ENCODE results near the gene SEC14L6. TPM values are rescaled to one million over a fixed set of nuclear protein-coding genes. Genes with fewer than 3 reads are reported as not detected.

Gene SEC14L6
- total RNA-seq, 1 donor from 2014 or later: not detected

DNA sequence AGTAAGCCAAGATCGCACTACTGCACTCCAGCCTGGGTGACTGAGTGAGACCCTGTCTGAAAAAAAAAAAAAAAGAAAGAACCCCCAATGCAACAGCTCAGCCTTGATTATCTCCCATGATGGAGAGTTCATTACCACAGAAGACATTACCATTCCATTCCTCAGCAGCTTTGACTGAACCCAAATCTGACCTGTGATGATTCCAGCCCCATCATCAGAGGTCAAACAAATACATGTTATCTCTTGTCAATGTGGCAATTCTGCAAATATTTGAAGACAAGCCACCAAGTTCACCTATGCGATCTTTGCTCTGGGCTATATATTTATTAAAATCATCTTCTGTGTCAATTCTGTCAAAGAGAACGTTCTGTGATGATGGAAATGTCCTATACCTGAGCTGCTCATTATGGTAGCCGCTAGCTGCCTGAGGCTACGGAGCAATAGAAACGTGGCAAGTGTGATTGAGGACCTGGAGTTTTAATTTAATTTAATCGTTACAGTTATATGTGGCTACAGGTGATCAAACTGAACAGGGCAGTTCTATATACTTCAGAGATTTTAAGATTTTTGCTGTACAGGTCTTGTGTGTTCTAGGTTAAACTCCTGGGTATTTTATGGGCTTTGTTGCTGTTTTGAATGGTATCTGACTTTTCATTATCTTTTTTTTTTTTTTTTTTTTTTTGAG is 48.9 kb downstream of the SEC14L6 start:
- intact Hi-C loops (cut with micrococcal nuclease): no loop called here

DNA sequence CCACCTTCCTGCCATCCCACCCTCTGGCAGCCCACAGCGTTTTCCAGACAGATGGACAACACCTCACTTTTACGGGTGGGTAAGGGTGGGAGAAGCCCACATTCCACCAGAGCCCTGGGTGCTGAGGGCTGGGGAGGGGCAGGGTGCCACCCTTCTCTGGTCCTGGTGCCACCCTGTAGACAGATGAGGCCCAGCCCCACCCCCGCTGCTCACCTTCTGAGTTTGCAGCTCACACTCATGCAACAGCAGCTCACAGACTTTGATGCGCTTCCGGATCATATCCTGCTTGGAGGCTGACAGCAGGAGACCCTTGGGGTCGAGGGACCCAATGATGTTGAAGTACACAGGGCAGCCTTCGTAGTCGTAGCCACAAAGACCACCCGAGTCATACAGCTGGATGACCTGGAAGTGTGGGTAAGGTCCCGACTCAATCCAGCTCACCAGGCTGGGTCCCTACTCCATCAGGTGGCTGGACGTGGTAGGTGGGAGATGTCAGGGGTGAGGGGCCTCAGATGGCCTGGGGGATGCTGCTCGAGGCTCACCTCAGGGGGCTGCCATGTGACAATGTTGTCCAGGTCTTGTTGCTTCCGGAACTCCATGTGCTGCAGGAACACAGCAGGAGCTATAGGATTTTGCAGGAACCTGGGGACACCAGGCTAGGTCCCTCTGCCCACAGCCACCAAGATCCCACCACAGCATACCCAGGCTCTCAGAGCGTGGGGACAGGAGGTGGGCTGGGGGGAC is 51.3 kb downstream of the SEC14L6 start:
- intact Hi-C loops (cut with micrococcal nuclease): no loop called here

DNA sequence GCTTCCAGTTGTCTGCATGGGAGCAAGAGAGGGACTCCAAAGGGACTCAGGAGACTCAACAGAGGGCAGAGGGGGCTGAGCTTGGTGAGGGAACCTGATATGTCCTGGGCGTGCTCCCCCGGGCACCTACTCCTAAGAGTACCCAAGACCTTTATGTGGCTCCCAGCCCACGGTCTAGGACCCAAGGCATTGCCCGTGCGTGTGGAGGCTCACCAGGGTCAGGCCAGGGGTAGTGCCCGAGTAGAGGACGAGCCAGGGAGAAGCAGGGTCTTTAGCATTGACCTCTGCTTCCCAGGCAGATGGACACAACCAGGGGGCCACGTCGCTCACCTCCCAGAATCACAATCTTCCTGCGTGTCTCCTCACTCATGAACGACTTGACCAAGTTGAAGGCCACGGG is 54.4 kb downstream of the SEC14L6 start:
- intact Hi-C loops (cut with micrococcal nuclease): no loop called here

DNA sequence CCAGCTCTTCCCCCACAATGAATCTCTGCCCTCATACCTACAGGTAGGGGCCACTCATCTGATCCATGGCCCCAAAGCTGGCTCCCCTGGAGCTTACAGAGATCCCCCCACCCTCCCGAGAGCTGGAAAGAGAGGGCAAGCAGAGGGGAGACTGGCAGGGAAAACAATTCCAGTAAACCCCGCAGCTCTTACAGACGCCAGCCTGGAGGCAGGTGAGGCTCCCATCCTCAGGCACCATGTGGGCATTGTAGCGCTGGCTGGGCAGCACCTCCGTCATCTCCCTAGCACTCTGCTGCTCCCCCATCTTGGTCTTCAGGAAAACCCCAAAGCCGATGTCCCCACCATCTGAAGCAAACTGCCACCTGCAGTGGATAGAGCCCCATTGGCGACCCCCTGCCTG is 55.2 kb downstream of the SEC14L6 start:
- intact Hi-C loops (cut with micrococcal nuclease): no loop called here

DNA sequence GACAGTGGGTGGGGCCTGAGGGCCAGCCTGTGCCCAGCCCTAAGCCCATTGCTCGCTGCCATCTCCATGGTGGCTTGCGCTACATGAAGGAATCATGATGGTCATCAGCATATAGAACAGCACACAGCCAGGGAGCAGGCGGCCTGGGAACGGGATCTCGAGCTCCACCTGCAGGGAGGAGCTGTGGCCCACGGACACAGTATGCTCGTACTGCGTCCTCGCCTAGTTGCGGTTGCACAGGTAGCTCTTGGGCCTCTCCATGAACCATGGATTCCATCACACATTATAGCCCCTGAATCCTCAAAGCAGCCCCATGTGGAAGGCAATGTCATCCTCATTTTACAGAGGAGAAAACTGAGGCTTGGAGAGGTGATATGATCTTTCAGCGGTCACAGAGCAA is 56.1 kb downstream of the SEC14L6 start:
- intact Hi-C loops (cut with micrococcal nuclease): no loop called here

DNA sequence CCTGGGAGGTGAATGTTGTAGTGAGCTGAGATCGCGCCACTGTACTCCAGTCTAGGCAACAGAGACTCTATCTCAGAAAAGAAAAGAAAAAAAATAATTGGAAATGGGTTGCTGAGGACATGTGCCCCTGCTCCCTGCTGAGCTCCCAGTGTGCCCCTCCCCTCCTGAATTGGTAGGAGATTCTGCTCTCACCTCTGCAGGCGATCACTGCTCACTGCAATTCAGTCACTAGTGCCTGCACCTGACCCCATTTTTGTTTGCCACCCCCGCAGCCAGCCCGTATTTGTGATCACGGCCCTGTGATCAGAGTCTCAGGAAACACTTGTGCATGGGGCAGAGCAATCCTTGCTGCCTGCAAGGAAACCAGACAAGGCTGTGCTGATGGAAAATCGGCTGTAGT is 58.4 kb downstream of the SEC14L6 start:
- intact Hi-C loops (cut with micrococcal nuclease): no loop called here

DNA sequence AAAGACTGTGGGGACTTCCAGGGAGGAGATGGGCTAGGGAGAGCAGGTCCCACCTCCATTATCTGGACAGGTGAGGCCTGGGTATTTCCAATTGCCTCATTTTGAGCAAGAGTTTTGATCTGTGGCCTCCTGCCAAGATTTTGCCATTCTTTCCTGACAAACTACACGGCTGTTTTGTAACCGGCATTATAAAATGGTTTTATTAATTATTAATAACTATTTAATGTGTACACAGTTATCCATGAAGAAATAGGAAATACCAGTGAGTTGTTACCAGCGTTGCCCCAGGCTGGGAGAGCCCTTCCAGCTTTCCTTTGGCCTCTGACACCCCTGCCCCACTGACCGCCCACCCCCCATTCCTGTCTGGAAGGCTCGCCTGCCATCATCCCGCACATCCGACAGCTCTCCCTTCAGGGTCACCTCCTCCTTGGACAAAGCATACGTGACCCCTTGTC is 59.9 kb downstream of the SEC14L6 start:
- intact Hi-C loops (cut with micrococcal nuclease): no loop called here

DNA sequence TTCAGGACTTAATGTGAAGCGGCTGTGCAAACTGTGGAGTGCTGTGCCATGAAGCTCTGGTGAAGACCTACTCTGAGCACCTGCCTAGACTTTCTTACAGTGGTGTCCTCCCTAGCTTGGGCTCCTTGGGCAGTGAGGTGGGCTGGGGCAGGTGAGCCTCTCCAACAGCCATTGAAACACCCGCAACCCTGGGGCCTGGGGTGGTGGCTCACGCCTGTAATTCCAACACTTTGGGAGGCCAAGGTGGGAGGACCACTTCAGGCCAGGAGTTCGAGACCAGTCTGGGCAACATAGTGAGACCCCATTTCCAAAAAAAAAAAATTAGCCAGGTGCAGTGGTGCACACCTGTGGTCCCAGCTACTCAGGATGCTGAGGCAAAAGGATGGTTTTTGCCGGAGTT is 60.4 kb downstream of the SEC14L6 start:
- intact Hi-C loops (cut with micrococcal nuclease): no loop called here

DNA sequence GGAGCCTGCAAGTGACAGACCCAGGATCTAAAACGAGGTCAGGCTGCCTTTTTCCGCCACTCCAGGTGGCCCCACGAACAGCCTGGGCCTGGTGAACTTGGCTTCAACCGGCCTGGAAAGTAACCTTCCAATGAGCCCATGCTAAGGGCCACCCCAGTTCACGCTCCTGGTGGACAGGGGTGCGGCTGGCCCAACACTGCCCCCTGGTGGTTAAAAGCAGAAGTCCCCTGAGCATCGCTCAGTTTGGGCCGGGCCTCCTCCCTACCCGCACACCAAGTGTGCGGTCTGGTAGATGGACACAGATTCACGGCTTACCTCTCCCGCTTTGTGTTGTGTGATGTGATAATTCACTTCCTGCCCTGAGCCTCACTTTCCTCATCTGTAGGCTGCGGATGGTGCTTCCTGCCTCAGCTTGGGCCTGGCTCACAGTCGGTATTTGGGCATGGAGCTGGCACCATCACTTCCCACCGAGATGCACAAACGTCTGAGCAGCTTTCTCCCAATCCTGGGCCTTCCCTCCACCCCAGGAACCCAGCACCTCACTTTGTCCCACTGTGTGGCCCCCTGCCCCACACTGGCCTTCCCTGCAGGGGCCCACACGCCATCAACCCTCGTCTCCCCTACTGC is 61.1 kb downstream of the SEC14L6 start:
- intact Hi-C loops (cut with micrococcal nuclease): loop anchor here (1.0 kb wide), 4 partner anchors 40 to 197 kb away; no protein-coding TSS in a partner anchor

DNA sequence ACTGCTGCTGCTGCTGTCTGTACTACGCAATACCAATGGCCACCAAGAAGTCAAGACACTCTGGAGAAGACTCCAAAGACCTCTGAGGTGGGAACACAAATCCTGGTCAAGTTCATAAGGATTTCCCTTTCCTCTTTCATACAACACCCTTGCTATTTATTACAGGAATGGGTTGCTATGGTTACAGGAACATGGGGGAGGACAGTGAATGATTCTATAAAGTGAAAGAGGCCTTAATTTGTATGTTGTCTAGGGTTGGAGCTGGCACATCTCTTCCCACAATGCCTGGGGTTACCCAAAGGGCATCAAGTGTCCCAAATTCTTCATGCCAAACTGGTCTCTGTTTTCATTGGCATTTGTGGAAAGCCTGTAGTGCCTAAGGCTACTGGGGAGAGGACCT is 63.4 kb downstream of the SEC14L6 start:
- intact Hi-C loops (cut with micrococcal nuclease): no loop called here

DNA sequence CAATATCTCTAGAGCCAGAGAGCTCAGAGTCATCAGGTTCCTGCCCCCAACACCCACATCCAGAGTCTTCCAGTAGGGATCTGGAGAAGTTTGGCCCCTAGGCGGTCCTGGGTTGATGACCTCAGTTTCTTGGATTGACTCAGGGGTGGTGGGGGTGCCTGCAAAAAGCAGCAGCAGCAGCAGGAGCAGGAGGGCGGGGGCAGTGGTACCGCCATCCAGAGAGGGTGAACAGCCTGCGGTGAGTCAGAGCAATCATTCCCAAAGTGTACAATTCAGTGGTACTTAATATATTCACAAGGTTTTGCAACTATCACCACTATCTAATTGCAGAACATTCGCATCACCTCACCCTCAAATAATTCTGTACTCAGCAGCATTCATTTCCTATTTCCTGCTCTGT is 64.8 kb downstream of the SEC14L6 start:
- intact Hi-C loops (cut with micrococcal nuclease): no loop called here

DNA sequence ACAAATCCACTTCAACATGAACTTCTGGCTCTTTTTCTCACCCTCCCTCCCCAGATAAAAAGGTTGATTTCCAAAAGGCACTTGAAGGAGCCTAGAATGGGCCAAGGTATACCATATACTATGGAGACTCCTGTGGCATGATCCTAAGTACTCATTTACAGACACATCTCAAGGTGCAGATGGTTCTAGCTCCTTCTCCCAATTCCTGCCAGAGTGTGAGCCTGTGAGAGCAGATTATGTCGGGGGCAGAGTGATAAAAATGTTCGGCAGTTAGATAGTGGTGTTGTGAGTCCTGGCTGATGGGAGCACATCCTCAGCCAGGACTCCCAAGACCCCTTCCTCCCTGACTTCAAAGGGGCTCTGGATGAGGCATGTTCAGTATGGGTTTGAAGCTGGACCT is 66.6 kb downstream of the SEC14L6 start:
- intact Hi-C loops (cut with micrococcal nuclease): no loop called here

DNA sequence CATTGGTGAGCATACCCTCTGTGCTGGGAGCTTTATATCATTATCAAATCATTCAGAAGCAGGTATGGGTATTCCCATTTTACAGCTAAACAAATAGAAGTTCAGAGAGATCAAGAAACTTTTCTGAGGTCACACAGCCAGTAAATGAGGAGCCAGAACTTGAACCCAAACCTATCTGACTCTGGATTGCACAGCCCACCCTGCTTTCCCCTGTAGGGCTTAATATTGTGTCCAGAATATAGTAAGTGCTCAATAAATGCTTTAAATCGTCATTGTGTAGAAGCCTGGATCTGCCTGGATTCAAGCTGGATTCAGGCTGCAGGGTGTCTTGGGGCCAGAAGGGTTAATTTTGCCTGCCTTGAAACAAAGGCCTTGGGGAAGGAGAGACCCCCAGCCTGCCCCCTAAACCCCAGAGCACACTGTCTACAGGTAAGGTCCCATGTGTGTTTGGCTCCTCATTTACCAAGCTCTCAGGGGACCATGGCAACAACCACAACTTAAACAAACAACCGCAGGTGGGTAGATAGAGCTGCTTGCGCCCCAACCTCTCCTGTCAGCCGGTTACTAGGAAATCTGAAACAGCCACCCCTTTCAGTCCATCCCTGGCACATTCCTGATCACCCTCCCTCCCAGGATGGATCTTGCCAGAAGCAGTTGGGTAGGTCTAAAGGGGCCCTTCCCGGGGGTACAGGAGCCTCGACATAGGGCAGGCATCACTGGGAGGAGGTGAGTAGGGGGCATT is 71.7 kb downstream of the SEC14L6 start:
- intact Hi-C loops (cut with micrococcal nuclease): no loop called here

DNA sequence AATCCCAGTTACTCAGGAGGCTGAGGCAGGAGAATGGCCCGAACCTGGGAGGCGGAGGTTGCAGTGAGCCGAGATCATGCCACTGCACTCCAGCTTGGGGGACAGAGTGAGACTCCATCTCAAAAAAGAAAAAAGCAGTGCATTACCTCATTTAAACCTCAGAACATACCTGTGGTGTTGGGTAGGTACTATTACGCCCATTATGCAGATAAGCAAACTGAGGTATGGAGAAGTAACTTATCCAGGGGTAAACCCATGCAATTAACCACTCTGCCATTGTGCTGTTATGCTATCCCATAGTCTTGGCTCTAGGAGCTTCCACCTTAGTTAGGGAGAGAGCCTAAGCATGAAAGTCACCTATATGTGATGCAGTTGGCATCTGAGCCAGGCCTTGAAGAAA is 72.4 kb downstream of the SEC14L6 start:
- intact Hi-C loops (cut with micrococcal nuclease): no loop called here

DNA sequence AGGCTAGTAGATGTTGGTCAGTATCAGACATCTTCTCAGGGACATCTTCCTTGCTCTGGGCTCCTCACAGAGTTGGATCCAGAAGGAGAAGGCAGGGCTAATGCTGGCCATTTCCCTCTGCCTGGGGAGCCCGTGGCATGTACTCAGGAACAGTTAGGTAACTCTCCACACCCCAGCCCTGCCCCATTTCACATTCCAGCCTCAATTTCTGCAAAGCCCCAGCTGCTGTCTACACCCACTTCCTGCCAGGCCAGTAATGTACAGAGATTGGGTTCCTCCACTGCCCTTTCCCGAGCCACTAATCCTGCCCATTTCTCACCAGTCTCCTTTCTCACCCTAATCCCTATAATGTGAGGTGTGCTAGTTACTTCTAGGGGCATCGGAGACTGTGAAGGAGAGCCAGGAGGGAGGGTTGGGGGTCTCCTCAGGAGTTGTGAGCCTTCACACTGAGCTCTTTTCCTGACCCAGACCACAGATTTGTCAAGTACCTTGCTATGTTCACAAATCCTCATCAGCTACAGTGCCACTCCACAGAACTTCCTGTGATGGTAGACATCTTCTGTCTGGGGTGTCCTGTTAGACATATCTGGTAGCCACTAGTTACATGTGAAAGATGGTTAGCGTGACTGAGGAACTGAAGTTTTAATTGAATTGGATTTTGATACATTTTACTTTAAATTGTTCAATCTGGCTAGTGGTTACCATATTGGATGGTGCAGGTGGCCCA is 73.4 kb downstream of the SEC14L6 start:
- intact Hi-C loops (cut with micrococcal nuclease): no loop called here

Other genes starting within 250 kb of the SEC14L6 start
- 46.7 and 51.8 TPM in 2 replicates for gene TBC1D10A, start 219.8 kb downstream of the SEC14L6 start, total RNA-seq
- 260 and 266 TPM in 2 replicates for gene SF3A1, start 189.8 kb downstream of the SEC14L6 start, total RNA-seq
- 4.6 and 5.4 TPM in 2 replicates for gene CCDC157, start 189.7 kb downstream of the SEC14L6 start, total RNA-seq
- gene RNF215, start 159.3 kb downstream of the SEC14L6 start, total RNA-seq: 9.3 and 9.5 TPM in 2 replicates
- 11.1 and 12.2 TPM in 2 replicates for gene SEC14L2, start 149.7 kb downstream of the SEC14L6 start, total RNA-seq
- 43.1 and 43.8 TPM in 2 replicates for gene MTFP1, start 121.0 kb downstream of the SEC14L6 start, total RNA-seq
- gene SEC14L3, start 74.7 kb downstream of the SEC14L6 start, total RNA-seq: 0.22 TPM in 1 of 2 replicates, not detected in the other
- not detected in 2 replicates for gene SEC14L4, start 41.0 kb downstream of the SEC14L6 start, total RNA-seq
- gene GAL3ST1, start 27.9 kb upstream of the SEC14L6 start, total RNA-seq: not detected in 2 replicates
- gene PES1, start 45.2 kb upstream of the SEC14L6 start, total RNA-seq: 88.1 and 89.0 TPM in 2 replicates
- 3.4 and 5.1 TPM in 2 replicates for gene TCN2, start 60.4 kb upstream of the SEC14L6 start, total RNA-seq
- gene SLC35E4, start 89.0 kb upstream of the SEC14L6 start, total RNA-seq: 5.7 and 6.2 TPM in 2 replicates
- gene DUSP18, start 121.1 kb upstream of the SEC14L6 start, total RNA-seq: 15.7 and 17.3 TPM in 2 replicates
- gene OSBP2, start 148.1 kb upstream of the SEC14L6 start, total RNA-seq: 4.1 and 4.3 TPM in 2 replicates